Hematopoietic multipotent progenitor cell treated with erythropoietin and hydrocortisone succinate and interleukin-3 and kit ligand, for 17 days (in vitro differentiated cells): ENCODE results near the gene BEST3.
"Not testable (repeated sequence)": the region's sequence is repeated elsewhere in the genome, so short reads cannot be mapped to it uniquely, and the experiment has no call there.

Source experiments
- DNase-seq: peaks from one replicate; pipeline ENCODE4 v3.0.0-alpha.2; 2015; ENCODE audit warnings: low spot score

BEST3 gene

DNA sequence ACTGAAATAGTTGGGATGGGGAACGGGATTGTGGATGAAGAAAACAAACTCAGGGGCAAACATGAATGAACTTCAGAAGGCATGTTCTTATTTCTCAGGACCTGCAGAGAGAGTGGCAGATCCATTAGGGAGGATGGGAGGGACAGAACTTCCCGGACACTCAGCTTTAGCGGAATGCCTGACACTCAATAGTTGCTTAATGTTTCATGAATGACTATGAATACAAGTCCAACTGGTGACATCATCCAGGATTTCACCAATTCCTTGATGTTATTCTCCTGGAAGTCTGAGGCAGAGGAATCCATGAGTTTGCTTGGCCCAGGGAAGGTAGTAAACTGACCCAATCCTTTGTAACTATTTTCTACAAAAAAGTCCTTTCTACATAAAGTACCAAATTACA lies 50.6 kb downstream of the BEST3 start:
- DNase-seq, result no peak

DNA sequence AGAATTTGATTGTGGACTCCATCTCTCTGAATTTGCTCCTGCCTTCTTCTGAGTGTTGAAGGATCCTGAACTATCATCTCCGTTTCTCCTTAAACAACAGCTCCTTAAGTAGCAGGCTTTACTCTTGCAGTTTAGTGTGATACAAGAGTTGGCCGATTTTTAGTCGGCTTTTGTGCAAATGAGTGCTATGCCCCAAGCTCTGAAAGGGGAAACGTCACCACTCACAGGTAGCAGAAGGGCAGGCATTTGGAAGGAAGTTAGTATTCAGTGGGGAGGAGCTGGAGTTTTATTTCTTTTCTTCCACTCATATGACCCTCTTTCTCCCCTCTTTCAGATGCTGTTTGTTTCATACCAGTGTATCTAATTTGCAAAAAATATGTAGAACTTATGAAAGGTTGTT lies 51.9 kb downstream of the BEST3 start:
- no peak for DNase-seq

DNA sequence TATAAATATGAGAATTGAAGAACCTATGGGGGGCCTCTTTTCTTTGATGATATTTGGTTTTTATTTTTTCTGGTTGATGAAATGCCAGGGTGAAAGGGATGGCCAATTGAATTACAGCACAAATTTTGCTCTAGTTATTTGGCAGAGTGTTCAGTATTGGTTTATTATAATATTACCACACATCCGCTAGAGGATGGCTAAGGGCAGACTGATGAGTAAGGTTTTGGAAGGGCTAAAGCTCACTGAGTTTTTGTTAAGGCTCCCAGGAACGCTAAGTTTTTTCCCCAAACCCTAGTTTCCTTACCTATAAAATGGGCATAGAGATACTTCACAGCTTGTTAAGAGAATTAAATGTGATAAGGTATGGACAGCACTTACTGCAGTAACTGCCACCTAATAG lies 54.1 kb downstream of the BEST3 start:
- DNase-seq, result no peak

DNA sequence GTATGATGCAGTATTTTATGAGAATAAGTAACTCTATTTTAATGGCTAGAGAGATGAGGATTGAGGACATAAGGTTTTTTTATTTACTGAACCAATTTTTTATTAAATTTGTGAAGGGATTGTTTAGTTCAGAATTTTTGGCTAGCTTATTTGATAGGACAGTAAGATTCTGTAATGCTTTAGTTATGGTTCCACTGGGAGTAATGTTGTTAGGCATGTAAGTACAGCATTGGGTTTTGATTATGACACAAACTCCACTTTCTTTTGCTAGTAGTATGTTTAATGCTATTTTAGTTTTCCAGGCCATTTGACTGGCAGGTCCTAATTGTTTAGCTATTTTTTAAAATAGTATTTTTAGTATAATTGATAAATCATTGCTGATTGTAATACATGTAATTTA lies 54.6 kb downstream of the BEST3 start:
- no peak for DNase-seq

DNA sequence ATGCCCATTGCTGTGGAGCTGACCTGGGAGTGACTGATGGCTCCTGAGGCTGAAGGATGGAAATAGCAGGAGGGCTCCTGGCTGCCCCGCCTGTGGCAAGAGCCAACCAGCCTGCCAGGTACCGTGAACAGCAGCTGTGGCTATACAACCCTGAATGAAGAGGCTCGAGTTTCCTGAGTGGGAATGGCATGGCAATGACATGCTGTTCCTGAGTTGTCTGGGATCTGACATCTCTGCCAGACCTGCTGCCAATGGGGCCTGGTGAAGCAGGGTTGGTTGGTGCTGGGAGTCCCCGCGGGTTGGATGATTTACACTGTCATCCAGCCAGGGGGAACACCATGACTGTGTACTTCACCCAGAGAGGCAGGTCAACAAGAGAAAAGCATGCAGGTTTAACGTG lies 56.6 kb downstream of the BEST3 start:
- DNase-seq, result no peak

DNA sequence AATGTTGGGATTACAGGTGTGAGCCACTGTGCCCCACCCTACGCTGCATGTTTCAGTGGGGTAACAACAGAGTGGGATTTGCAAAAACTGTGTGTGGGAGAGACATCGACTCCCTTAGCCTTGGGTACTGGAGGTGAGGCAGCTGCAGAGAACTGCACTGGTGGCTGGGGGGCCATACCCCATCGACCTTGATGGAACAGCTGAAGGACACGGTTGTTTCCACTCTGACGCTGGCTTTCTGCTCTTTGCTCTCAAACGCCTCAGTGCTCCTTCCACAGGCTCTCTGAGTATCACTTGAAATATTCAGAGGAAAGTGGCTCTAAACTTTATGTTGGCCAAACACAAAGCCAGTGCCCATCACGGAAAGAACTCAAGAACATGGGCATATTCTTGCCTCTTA lies 57.6 kb downstream of the BEST3 start:
- no peak for DNase-seq

DNA sequence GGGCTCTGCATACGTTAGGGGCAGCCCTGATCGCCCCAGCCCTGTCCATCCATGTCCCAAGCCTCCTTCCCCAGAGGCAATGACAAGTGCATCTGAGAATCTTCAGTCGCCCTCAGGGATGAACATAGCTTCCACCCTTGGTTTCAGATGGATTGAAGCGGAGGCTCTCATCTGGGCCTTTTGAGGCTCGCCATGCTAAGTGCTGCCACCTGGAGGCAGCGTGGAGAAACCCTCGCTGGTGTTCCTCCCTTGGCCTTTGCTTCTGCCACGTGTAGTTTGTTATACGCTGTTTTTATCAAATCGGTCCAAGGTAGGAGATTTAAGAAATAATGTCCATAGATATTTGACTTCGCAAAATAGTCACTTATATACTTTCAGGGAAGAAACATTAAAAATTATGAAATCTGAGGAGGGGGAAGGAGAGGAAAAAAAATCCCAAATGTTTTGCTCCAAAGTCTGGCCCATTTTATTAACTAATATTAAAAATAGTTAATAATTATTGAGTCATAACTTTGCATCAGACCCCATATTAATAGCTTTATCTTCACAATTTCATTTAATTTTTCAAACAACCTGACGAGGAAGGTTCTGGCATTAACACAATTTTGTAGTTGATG lies 59.6 kb downstream of the BEST3 start:
- DNase-seq, result peak; percentile 88

DNA sequence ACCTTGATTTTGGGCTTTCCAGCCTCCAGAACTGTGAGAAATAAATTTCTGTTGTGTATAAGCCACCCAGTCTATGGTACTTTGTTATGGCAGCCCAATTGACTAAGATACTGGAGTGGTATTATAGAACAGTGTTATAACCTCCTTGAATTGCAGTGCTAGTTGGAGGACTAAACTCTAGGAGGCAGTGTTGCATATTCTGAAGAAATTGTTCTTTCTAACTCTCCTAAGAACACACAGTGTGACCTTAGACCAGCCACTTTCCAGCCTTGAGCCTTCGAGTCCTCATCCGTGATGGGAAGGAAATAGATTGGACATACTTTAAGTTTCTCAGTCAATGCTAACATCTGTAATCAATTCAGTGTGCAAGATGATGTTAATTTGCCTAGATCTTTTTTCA lies 66.0 kb downstream of the BEST3 start:
- peak; percentile 56 for DNase-seq

DNA sequence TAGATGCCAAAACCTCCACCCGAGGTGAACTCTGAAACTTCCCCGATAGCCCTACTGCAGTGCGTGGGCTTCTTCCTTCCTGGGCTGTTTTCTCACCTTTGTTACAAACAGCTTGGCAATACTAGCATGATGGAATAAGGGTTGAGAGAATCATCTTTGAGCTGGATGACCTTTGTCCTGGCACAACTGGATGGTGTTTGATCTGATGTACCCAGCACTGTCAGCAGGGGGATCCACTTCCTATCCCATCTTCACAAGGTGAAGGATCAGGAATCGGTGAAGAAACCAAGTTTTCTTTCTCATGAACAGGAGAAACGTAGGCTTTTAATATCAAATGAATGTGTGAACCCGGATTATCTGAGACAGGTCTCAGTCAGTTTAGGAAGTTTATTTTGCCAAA lies 68.9 kb downstream of the BEST3 start:
- peak; percentile 46 for DNase-seq

DNA sequence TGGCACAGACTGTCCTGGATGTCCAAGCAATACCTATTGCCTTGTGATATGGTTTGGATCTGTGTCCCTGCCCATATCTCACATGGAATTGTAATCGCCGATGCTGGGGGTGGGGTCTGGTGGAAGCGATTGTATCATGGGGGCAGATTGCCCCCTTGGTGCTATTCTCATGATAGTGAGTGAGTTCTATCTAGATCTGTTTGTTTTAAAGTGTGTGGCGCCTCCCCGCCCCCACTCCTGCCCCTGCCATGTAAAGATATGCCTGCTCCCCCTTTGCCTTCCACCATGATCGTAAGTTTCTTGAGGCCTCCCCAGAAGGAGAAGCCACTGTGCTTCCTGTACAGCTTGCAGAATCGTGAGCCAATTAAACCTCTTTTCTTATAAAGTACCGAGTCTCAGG lies 71.6 kb downstream of the BEST3 start:
- DNase-seq, result no peak

DNA sequence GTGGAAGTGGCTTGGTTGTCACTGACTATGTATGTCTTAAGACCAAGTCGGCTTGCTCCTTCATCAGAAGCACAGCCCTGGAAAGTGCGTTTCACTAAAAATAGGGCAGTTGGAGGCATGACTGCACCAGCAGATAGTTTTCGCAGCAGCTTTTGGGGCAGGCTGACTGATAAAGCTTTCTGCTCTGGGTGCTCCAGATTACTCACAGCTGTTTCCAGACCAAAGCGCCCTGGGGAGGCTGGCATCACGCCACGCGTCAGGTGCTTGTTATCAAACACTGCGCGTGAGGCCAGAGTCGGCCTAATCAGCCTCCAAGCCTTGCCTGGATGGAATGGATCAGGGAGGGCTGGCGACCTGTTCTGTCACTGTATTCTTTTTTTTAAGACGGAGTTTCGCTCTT lies 75.1 kb downstream of the BEST3 start:
- DNase-seq, result peak; percentile 98

DNA sequence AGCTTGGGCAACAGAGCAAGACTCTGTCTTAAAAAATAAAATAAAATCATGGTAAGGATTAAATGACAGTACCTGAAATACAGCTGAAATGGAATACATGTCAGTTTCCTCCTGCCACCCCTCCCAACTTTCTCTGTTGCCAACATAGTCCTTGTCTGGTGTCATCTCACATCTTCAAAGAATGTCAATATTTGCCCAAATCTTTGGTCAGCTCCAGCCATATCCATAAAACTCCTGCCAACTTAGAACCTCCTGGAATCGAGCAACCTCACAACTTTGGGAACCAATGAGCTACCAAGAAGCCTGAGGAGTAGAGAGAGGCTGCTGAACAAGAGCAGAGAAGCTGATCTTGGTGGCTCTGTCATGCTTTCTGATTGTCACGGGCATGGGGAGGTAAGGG lies 77.6 kb downstream of the BEST3 start:
- DNase-seq, result no peak

DNA sequence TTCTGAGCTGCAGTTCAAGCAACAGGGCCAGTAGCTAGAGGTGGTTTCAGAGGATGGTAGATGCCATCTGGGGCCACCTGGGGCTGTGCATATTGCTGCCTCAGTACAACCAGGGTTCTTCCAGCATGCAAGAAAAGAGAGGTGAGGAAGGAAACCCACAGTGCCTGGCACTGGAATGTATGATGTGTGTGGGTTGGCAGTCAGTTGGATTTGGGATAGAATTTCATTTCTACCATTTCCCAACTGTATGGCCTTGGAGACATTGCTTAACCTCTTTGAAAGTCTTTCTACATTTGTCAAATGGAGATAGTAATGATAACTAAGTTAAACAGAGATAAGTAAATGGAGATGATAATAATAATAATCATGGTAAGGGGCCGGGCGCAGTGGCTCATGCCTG lies 78.2 kb downstream of the BEST3 start:
- DNase-seq, result no peak

DNA sequence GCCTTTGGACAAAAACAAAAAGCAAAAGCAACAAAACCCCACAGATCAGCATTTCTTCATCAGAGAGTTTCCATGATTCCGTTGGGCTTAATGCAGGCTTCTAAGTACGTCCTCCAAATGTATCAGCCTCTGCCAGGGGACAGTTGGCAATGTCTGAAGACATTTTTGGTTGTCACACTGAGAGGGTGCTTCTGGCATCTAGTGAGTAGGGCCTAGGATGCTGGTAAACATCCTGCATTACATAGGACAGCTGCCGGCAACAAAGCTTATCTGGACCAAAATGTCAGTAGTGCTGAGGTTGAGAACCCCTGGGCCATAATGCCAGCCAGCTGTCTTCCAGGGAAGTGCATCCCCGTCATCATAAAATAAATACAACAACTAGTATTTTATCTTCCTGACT lies 79.0 kb downstream of the BEST3 start:
- no peak for DNase-seq

DNA sequence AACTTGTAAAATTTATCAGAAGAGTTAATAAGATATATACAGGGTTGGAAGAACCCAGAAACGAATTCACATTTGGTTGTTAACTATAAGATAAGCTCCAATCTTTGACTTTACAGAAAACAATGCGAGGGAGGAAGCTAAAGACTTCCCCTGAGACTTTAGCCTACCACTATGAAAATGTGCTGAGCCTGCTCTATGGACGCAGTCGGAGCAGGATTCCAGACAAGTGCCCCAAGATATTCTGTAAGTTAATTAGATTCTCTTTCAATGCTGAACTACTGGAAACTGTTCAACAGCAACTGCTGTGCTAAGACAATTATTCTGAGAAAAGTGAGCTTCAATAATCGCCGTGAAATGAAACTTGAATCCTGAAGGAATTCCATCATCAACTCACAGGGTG lies 80.1 kb downstream of the BEST3 start:
- no peak for DNase-seq

DNA sequence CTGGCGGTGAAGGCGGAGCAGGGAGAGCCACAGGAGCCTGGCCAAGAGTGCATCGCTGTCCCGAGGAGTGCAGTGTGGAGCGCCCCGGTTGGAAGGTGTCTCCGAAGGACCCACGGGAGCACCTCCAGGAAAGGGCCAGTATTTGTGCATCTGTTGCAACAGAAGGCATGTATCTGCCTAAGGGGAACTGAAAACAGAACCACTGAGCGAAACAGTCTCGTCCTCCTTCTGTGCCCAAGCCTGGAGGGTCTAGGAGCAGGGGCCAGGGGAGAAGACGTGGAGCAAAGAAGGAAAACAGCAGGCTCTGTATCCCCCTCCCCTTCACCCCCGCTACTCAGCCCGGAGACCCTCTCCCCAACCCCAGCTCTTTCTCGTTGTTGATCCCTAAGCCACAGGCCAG lies 83.1 kb downstream of the BEST3 start:
- DNase-seq, result no peak

DNA sequence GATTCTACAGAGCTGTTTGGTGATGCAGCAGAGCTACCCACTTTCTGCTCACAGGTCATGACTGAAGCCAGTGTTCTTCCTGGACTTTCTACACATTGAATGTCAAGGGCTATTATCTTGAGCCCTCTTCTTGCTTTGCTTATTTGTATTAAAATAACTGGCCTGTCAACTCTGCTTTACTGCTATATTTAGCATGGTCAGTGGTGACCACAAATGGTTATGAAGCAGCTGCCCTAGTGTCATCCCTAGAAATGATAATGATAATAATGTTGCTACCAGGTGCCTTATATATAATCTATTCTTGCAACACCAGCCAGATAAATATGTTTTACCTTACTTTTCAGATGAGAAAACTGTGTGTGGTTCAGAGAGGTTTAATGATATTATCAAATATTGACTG lies 85.8 kb downstream of the BEST3 start:
- DNase-seq, result no peak

DNA sequence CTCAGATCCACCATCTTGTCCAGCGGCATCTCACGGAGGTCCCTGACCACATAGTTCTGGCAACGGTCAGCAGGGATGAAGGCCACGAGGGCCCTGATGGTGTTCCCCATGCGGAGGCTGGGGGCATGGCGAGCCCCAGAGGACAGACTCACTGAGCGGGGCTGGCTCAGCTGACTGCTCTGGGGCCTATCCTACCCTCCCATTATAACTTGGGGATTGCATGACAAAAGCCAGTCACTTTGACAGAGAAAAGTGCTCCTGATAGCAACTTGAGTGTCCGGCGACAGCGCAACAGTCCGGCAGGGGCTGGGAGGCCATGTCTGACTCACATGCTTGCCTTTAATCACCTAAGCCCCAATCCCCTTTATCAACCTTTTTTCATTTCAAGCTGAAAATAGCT lies 88.4 kb downstream of the BEST3 start, which contains the start of gene LRRC10:
TSS of gene LRRC10 (minus strand) at position 179 of the 400 bp plus-strand sequence. CDS start at position 110, 69 bp downstream.
- DNase-seq, result no peak

DNA sequence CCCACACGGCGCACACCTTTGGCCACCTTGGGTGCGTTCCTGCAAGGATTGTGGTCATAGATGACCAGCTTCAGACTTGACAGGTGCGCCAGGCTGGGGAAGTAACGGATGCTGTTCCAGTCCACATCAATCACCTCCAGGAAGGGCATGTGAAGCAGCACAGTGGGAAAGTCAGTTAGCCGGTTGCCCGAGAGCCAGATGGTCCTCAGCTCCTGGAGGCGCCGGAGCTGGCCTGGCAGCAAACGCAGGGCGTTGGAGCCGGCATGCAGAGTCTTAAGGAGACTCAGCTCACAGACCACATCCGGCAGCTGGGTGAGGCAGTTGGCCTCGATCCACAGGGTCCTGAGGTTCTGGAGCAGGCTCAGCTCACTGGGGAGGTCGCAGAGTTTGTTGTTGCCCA lies 89.0 kb downstream of the BEST3 start:
- no peak for DNase-seq

DNA sequence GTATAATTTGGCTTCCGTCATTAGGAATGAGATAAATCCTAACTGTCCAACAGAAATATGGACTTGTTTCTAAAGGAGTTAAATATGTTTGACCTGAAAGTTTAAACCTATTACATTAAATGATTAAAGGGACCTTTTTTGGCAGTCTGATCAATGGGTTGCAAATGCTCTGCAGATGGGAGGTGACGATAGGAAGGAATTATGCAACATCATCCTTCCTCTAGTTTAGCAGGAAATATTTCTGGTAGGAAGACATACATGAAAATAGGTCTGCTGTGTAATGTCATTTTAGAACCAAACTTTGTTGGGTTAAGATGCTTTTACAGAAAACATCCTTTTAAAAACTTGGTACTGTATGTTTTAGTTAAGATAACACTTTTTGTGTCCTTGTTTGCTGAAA lies 91.0 kb downstream of the BEST3 start:
- DNase-seq, result peak; percentile 80

DNA sequence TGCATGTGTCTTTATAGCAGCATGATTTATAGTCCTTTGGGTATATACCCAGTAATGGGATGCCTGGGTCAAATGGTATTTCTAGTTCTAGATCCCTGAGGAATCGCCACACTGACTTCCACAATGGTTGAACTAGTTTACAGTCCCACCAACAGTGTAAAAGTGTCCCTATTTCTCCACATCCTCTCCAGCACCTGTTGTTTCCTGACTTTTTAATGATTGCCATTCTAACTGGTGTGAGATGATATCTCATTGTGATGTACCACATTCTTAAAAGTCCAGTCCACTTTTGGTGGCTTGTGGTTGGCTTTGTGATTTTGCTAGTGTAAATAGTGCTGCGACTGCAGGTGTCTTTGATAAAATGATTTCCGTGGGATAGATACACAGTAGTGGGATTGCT lies 94.8 kb downstream of the BEST3 start:
- DNase-seq, result not testable (repeated sequence)
